ENCODE measurements around the gene RGS6. TPM values are rescaled to one million over a fixed set of nuclear protein-coding genes. Genes with fewer than 3 reads are reported as not detected.

RGS6 gene
- total RNA-seq, 3 donors from 2014 or later, result 3.4 to 9.2 (median 4.5) TPM

- H3K4me3 ChIP-seq, result no peak overlapping the region
- H3K9me3 ChIP-seq, result no peaks in the 10 kb centered on the region
- no peaks in the 10 kb centered on the region for H3K27me3 ChIP-seq
- intact Hi-C loops (cut with DNase I; ENCODE audit: low total_unique reads), result no loop called here
- no peak for DNase-seq (ENCODE audit: low spot score in 2 of 2)
- H3K36me3 ChIP-seq, result no peaks in the 10 kb centered on the region
- no peaks in the 10 kb centered on the region for H3K4me1 ChIP-seq
- H3K27ac ChIP-seq, result no peak overlapping the region
- no peak for TF ChIP-seq POLR2AphosphoS5 (IDR thresholded peaks at IDR 0.05)
- TF ChIP-seq POLR2A (IDR thresholded peaks at IDR 0.05), result no peak
- no peak for TF ChIP-seq CTCF (IDR thresholded peaks at IDR 0.05)
Measured at GRCh38 chr14:72040528-72040927, 108.3 kb downstream of the RGS6 start.

- Histone ChIP-seq H3K4me3 (no peak overlapping the region), H3K4me1 (no peaks in the 10 kb centered on the region), H3K27ac (no peak overlapping the region), H3K27me3 (no peaks in the 10 kb centered on the region), H3K9me3 (no peaks in the 10 kb centered on the region), H3K36me3 (no peaks in the 10 kb centered on the region)
- no peak for DNase-seq (ENCODE audit: low spot score in 2 of 2)
- intact Hi-C loops (cut with DNase I; ENCODE audit: low total_unique reads), result loop anchor here (5.0 kb wide), 1 partner anchor 817 kb away; no protein-coding TSS in a partner anchor
- TF ChIP-seq POLR2AphosphoS5 (IDR thresholded peaks at IDR 0.05), result no peak
- no peak for TF ChIP-seq POLR2A (IDR thresholded peaks at IDR 0.05)
- no peak for TF ChIP-seq CTCF (IDR thresholded peaks at IDR 0.05)
Measured at GRCh38 chr14:72045271-72045670, 113.0 kb downstream of the RGS6 start.

GRCh38 chr14:72045885-72046284, 113.7 kb downstream of the RGS6 start:
- H3K4me1 ChIP-seq, result no peaks in the 10 kb centered on the region
- no peaks in the 10 kb centered on the region for H3K9me3 ChIP-seq
- no peak for TF ChIP-seq CTCF (IDR thresholded peaks at IDR 0.05)
- no peak for TF ChIP-seq POLR2AphosphoS5 (IDR thresholded peaks at IDR 0.05)
- TF ChIP-seq POLR2A (IDR thresholded peaks at IDR 0.05), result no peak
- DNase-seq (ENCODE audit: low spot score in 2 of 2), result no peak
- H3K27ac ChIP-seq, result no peak overlapping the region
- intact Hi-C loops (cut with DNase I; ENCODE audit: low total_unique reads), result loop anchor here (5.0 kb wide), 1 partner anchor 816 kb away; no protein-coding TSS in a partner anchor
- no peaks in the 10 kb centered on the region for H3K36me3 ChIP-seq
- H3K27me3 ChIP-seq, result no peaks in the 10 kb centered on the region
- H3K4me3 ChIP-seq, result no peak overlapping the region

GRCh38 chr14:72049462-72049861, 117.2 kb downstream of the RGS6 start:
- no peak for TF ChIP-seq POLR2A (IDR thresholded peaks at IDR 0.05)
- no peak for TF ChIP-seq POLR2AphosphoS5 (IDR thresholded peaks at IDR 0.05)
- TF ChIP-seq CTCF (IDR thresholded peaks at IDR 0.05), result no peak
- DNase-seq (ENCODE audit: low spot score in 2 of 2), result no peak
- intact Hi-C loops (cut with DNase I; ENCODE audit: low total_unique reads), result loop anchor here (5.0 kb wide), 1 partner anchor 813 kb away; no protein-coding TSS in a partner anchor
- H3K27ac ChIP-seq, result no peak overlapping the region
- H3K36me3 ChIP-seq, result no peaks in the 10 kb centered on the region
- no peak overlapping the region for H3K4me3 ChIP-seq
- H3K4me1 ChIP-seq, result no peaks in the 10 kb centered on the region
- no peaks in the 10 kb centered on the region for H3K27me3 ChIP-seq
- no peaks in the 10 kb centered on the region for H3K9me3 ChIP-seq

- H3K4me3 ChIP-seq, result no peak overlapping the region
- H3K27ac ChIP-seq, result no peak overlapping the region
- intact Hi-C loops (cut with DNase I; ENCODE audit: low total_unique reads), result no loop called here
- TF ChIP-seq POLR2AphosphoS5 (IDR thresholded peaks at IDR 0.05) (no peak), POLR2A (IDR thresholded peaks at IDR 0.05) (no peak), CTCF (IDR thresholded peaks at IDR 0.05) (no peak)
- H3K27me3 ChIP-seq, result no peaks in the 10 kb centered on the region
- H3K36me3 ChIP-seq, result no peaks in the 10 kb centered on the region
- H3K4me1 ChIP-seq, result no peaks in the 10 kb centered on the region
- no peak for DNase-seq (ENCODE audit: low spot score in 2 of 2)
- no peaks in the 10 kb centered on the region for H3K9me3 ChIP-seq
Measured at GRCh38 chr14:72052356-72052755, 120.1 kb downstream of the RGS6 start.

All from breast epithelium (tissue), 4 donors.